H9 (cell line): ENCODE measurements around the gene CWC25. TPM values are rescaled to one million over a fixed set of nuclear protein-coding genes. Genes with fewer than 3 reads are reported as not detected.

Source experiments
- DNase-seq: peaks from one replicate; pipeline ENCODE4 v3.0.0-alpha.2; 2017
- H2AFZ ChIP-seq: one replicate; pipeline ENCODE4 v1.6.1; 2013; ENCODE audit warnings: mild to moderate bottlenecking, low read length, control low read depth, moderate library complexity
- H2AK5ac ChIP-seq: 2 replicates; pipeline ENCODE4 v1.6.1; 2013; ENCODE audit warnings: low read length, control low read depth, mixed read lengths; ENCODE audit not compliant: insufficient read length
- H2BK120ac ChIP-seq: one replicate; pipeline ENCODE4 v1.6.1; 2013; ENCODE audit warnings: low read depth, mild to moderate bottlenecking, low read length, control low read depth, inconsistent platforms; ENCODE audit not compliant: poor library complexity, severe bottlenecking
- H2BK12ac ChIP-seq: 2 replicates; pipeline ENCODE4 v1.6.1; 2013; ENCODE audit warnings: low read length, control low read depth, mixed read lengths, low read depth; ENCODE audit not compliant: insufficient read length
- H2BK15ac ChIP-seq: 2 replicates; pipeline ENCODE4 v1.6.1; 2013; ENCODE audit warnings: low read depth, low read length, control low read depth
- H2BK20ac ChIP-seq: one replicate; pipeline ENCODE4 v1.6.1; 2013; ENCODE audit warnings: low read depth, mild to moderate bottlenecking, low read length, control low read depth, inconsistent platforms; ENCODE audit not compliant: poor library complexity, severe bottlenecking
- H2BK5ac ChIP-seq: 2 replicates; pipeline ENCODE4 v1.6.1; 2013; ENCODE audit warnings: low read length, control low read depth, mixed read lengths; ENCODE audit not compliant: insufficient read length
- H3K14ac ChIP-seq: 2 replicates; pipeline ENCODE4 v1.6.1; 2013; ENCODE audit warnings: low read length, control low read depth; ENCODE audit not compliant: insufficient read depth
- H3K18ac ChIP-seq: 2 replicates; pipeline ENCODE4 v1.6.1; 2013; ENCODE audit warnings: low read depth, mild to moderate bottlenecking, mixed read lengths, low read length, control low read depth; ENCODE audit not compliant: insufficient read length
- H3K23ac ChIP-seq: 2 replicates; pipeline ENCODE4 v1.6.1; 2013; ENCODE audit warnings: low read length, control low read depth, mixed read lengths, low read depth; ENCODE audit not compliant: insufficient read length
- H3K23me2 ChIP-seq: 2 replicates; pipeline ENCODE4 v1.6.1; 2013; ENCODE audit warnings: low read depth, mild to moderate bottlenecking, mixed read lengths, low read length, control low read depth; ENCODE audit not compliant: insufficient read length, poor library complexity, severe bottlenecking
- H3K27ac ChIP-seq: 2 replicates; pipeline ENCODE4 v1.5.1; 2013; ENCODE audit warnings: low read length, control low read depth, mixed read lengths, low read depth; ENCODE audit not compliant: insufficient read length
- H3K27me3 ChIP-seq: 2 replicates; pipeline ENCODE4 v1.6.1; 2013; ENCODE audit warnings: low read length, control low read depth, inconsistent platforms; ENCODE audit not compliant: insufficient read depth
- H3K4ac ChIP-seq: 2 replicates; pipeline ENCODE4 v1.6.1; 2013; ENCODE audit warnings: low read depth, mild to moderate bottlenecking, control low read depth, inconsistent platforms, low read length, moderate library complexity
- H3K4me1 ChIP-seq: 2 replicates; pipeline ENCODE4 v1.6.1; 2013; ENCODE audit warnings: low read length, control low read depth, inconsistent platforms; ENCODE audit not compliant: insufficient read depth
- H3K4me2 ChIP-seq: 2 replicates; pipeline ENCODE4 v1.6.1; 2013; ENCODE audit warnings: low read length, control low read depth, mixed read lengths; ENCODE audit not compliant: insufficient read length, insufficient read depth
- H3K56ac ChIP-seq: 2 replicates; pipeline ENCODE4 v1.6.1; 2013; ENCODE audit warnings: low read depth, mild to moderate bottlenecking, mixed read lengths, low read length, control low read depth; ENCODE audit not compliant: insufficient read length
- H3K79me1 ChIP-seq: 2 replicates; pipeline ENCODE4 v1.6.1; 2013; ENCODE audit warnings: low read depth, mild to moderate bottlenecking, moderate library complexity, low read length, control low read depth, inconsistent platforms; ENCODE audit not compliant: insufficient read depth, poor library complexity, severe bottlenecking
- H3K79me2 ChIP-seq: 2 replicates; pipeline ENCODE4 v1.6.1; 2013; ENCODE audit warnings: low read length, control low read depth, inconsistent platforms; ENCODE audit not compliant: insufficient read depth
- H3K9ac ChIP-seq: 2 replicates; pipeline ENCODE4 v1.6.1; 2013; ENCODE audit warnings: low read length, control low read depth, mixed read lengths; ENCODE audit not compliant: insufficient read length; ENCODE audit errors: extremely low read depth
- H3K9me3 ChIP-seq: one replicate; pipeline ENCODE4 v1.6.1; 2013; ENCODE audit warnings: low read depth, low read length, inconsistent platforms; ENCODE audit not compliant: control insufficient read depth
- H3T11ph ChIP-seq: one replicate; pipeline ENCODE4 v1.6.1; 2013; ENCODE audit warnings: mild to moderate bottlenecking, low read length, control low read depth, inconsistent platforms
- H4K20me1 ChIP-seq: one replicate; pipeline ENCODE4 v1.6.1; 2013; ENCODE audit not compliant: control insufficient read depth, insufficient read length, insufficient read depth
- H4K5ac ChIP-seq: 2 replicates; pipeline ENCODE4 v1.6.1; 2013; ENCODE audit warnings: low read depth, mild to moderate bottlenecking, mixed read lengths, low read length, control low read depth; ENCODE audit not compliant: insufficient read length
- H4K8ac ChIP-seq: replicated peaks from 2 replicates; pipeline ENCODE4 v1.6.1; 2013; ENCODE audit warnings: low read length, control low read depth, mixed read lengths, low read depth; ENCODE audit not compliant: insufficient read length
- H4K91ac ChIP-seq: 2 replicates; pipeline ENCODE4 v1.6.1; 2013; ENCODE audit warnings: low read depth, mild to moderate bottlenecking, moderate library complexity, mixed read lengths, low read length, control low read depth; ENCODE audit not compliant: insufficient read length
- H3K27ac Mint-ChIP-seq, 3 experiments: 2 replicates in 2 of 3; 3 replicates in 1 of 3; pipeline ENCODE4 v1.8.0; 2020 to 2021; ENCODE audit warnings: mixed read lengths in 3 of 3, mild to moderate bottlenecking in 1 of 3, moderate library complexity in 1 of 3
- H3K27me3 Mint-ChIP-seq: 2 replicates; pipeline ENCODE4 v1.8.0; 2021; ENCODE audit warnings: low read depth, mild to moderate bottlenecking, moderate library complexity, mixed read lengths
- H3K36me3 Mint-ChIP-seq, 3 experiments: 2 replicates in 2 of 3; 3 replicates in 1 of 3; pipeline ENCODE4 v1.8.0; 2020 to 2021; ENCODE audit warnings: low read depth in 3 of 3, mixed read lengths in 3 of 3; ENCODE audit not compliant: insufficient read depth in 1 of 3
- H3K4me1 Mint-ChIP-seq, 2 experiments: 2 replicates each; pipeline ENCODE4 v1.8.0; 2020; ENCODE audit warnings: mixed read lengths in 2 of 2
- H3K4me3 Mint-ChIP-seq, 2 experiments: 2 replicates in 1 of 2; 3 replicates in 1 of 2; pipeline ENCODE4 v1.8.0; 2020 to 2021; ENCODE audit warnings: mild to moderate bottlenecking in 2 of 2, mixed read lengths in 2 of 2, moderate library complexity in 1 of 2
- H3K9me3 Mint-ChIP-seq, 2 experiments: 2 replicates in 1 of 2; 3 replicates in 1 of 2; pipeline ENCODE4 v1.8.0; 2020; ENCODE audit warnings: mild to moderate bottlenecking in 2 of 2, mixed read lengths in 2 of 2, moderate library complexity in 1 of 2
- WGBS: extraction: QIAGEN DNeasy Blood & Tissue Kit; methylation state at CpG from one replicate; pipeline ENCODE4 v1.1.7; 2013; ENCODE audit warnings: missing lambda C conversion rate, low lambda C conversion rate, mixed read lengths; ENCODE audit not compliant: insufficient read length; ENCODE audit errors: extremely low coverage; 5-methylcytosine and 5-hydroxymethylcytosine counted together
- total RNA-seq: library from RNA; stranded (reverse); gene quantifications from 2 replicates; pipeline ENCODE4 v1.2.1, GENCODE V29; 2021
- TF ChIP-seq, protein P1 (sequence below): fragments of 200-600 bp; sonication (generic); conservative IDR thresholded peaks from 3 replicates; pipeline ENCODE4 v1.8.0; 2021; ENCODE audit warnings: antibody characterized with exemption, mild to moderate bottlenecking

Gene CWC25
- total RNA-seq, 1 experiment from 2014 or later, result 15.9 TPM

DNA sequence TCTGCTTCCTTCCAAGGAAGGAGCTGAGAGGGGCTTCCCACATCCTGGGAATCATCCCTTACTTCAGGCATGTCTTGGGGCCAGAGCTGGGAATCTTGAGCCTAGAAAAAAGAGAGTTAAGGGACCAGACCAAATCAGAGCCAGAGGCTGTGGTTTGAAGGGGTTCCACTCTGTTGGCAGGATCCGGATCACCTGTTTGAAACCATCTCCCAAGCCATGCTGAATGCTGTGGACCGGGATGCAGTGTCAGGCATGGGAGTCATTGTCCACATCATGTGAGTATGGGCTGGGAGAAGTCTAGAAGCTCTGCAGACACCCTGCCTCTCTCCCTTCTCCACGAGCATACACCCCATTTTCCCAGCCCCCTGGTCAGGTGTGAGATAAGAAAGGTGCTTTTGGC lies 62.9 kb downstream of the CWC25 start:
- no peak overlapping the region for H3K18ac ChIP-seq
- no peak overlapping the region for H4K8ac ChIP-seq
- no peak overlapping the region for H4K5ac ChIP-seq
- H3K79me2 ChIP-seq, result no peaks in the 10 kb centered on the region
- H3K14ac ChIP-seq, result no peak overlapping the region
- H2BK5ac ChIP-seq, result no peak overlapping the region
- H3K27me3 Mint-ChIP-seq, result no peaks in the 10 kb centered on the region; the same call in 1 of the 2 replicates
- no peaks in the 10 kb centered on the region for H3K23me2 ChIP-seq
- H3K4ac ChIP-seq, result no peak overlapping the region
- no peak overlapping the region for H3K4me2 ChIP-seq
- no peak overlapping the region for H3K9ac ChIP-seq
- H3K27ac ChIP-seq, result no peak overlapping the region
- no peaks in the 10 kb centered on the region for H3K27me3 ChIP-seq
- no peaks in the 10 kb centered on the region for H4K20me1 ChIP-seq
- no peak overlapping the region for H3K23ac ChIP-seq
- no peak overlapping the region for H3K56ac ChIP-seq
- H2BK15ac ChIP-seq, result no peak overlapping the region
- H3K4me1 Mint-ChIP-seq, result no peaks in the 10 kb centered on the region
- WGBS, result no CpG with 5 or more reads among the region's 3 CpGs
- no peak overlapping the region for H3K4me3 Mint-ChIP-seq
- H2AFZ ChIP-seq, result no peak overlapping the region
- H2BK12ac ChIP-seq, result no peak overlapping the region
- no peak overlapping the region for H3K27ac Mint-ChIP-seq
- H3K4me1 ChIP-seq, result no peaks in the 10 kb centered on the region
- no peaks in the 10 kb centered on the region for H3K9me3 Mint-ChIP-seq
- H2BK20ac ChIP-seq, result no peak overlapping the region
- H3K79me1 ChIP-seq, result no peaks in the 10 kb centered on the region
- peaks cover 23 to 87% (median 68%) of the 10 kb centered on the region in 3 experiments for H3K36me3 Mint-ChIP-seq
- H3K9me3 ChIP-seq, result no peaks in the 10 kb centered on the region
- no peak overlapping the region for H2AK5ac ChIP-seq
- H2BK120ac ChIP-seq, result no peak overlapping the region
- no peak for DNase-seq
- H3T11ph ChIP-seq, result no peak overlapping the region
- H4K91ac ChIP-seq, result no peak overlapping the region
- TF ChIP-seq, protein P1, sequence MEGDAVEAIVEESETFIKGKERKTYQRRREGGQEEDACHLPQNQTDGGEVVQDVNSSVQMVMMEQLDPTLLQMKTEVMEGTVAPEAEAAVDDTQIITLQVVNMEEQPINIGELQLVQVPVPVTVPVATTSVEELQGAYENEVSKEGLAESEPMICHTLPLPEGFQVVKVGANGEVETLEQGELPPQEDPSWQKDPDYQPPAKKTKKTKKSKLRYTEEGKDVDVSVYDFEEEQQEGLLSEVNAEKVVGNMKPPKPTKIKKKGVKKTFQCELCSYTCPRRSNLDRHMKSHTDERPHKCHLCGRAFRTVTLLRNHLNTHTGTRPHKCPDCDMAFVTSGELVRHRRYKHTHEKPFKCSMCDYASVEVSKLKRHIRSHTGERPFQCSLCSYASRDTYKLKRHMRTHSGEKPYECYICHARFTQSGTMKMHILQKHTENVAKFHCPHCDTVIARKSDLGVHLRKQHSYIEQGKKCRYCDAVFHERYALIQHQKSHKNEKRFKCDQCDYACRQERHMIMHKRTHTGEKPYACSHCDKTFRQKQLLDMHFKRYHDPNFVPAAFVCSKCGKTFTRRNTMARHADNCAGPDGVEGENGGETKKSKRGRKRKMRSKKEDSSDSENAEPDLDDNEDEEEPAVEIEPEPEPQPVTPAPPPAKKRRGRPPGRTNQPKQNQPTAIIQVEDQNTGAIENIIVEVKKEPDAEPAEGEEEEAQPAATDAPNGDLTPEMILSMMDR, result no peak
